GM18909 (cell line): ENCODE measurements around the gene CCDC188.

Source experiments
- ATAC-seq: cut with Tn5 transposase; IDR thresholded peaks from one replicate; pipeline ENCODE4 v1.9.1; 2021; ENCODE audit warnings: mild to moderate bottlenecking; ENCODE audit not compliant: unreplicated experiment, poor library complexity

The CCDC188 gene

DNA sequence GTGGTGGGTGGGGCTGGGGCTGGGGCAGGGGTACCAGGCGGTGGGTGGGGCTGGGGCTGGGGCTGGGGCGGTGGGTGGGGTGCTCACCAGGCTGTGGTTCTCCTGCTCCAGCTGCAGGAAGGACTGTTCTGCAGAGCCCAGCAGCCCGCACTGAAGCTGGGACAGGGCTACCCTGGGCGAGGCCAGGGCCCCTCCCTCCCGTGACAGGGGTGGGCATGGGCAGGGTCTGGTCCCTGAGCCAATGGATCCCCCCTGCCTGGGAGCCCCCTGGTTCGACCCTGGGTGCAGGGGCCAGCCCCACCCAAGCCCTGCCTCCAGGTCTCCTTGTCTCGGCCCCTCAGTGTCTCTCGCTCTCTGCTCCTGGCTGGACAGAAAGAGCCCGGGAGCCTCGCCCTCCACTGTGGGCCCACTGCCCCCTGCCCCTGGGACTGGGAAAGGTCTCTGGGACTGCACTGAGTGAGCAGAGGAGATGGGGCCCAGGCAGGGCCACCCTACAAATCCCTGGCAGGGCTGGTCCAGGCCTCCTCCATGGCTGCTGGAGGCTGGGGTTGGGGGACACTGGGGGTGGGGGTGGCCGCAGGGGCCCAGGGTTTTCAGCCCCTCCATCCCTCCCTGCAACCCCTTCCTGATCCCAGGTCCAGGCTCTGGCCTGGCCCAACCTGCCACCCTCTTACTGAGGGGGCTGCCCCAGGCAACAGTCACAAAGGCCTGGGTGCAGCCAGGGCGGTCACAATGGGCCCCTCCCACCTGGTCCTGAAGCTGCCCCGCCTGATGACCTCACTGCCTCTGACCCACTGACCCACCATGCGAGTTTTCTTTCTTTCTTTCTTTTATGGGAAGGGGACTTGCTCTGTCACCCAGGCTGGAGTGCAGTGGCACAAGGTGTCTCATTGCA, at the start of gene CCDC188:
CCDC188 (minus strand) TSS at position 675 of the 895 bp plus-strand sequence; CDS start at position 606, 69 bp downstream.
- ATAC-seq = no peak

DNA sequence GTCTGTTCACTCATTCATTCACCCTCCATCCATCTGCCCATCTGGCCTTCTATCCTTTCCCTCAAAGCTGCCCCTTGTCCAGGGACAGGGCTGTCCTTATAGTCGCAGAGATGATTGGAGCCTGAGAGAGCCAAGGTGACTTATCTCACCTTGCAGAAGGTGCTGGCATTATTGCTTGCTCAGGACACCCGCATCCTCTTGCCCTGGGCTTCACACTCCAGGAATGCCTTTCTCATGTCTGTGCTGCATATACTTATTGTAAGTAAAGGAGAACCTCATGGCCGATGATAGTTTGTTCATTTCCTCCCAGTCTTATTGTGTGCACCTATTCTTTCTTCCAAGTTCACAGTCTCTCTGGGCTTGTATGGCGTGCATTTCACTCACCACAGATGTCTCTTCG, 49.1 kb upstream of the CCDC188 start:
- no peak for ATAC-seq

DNA sequence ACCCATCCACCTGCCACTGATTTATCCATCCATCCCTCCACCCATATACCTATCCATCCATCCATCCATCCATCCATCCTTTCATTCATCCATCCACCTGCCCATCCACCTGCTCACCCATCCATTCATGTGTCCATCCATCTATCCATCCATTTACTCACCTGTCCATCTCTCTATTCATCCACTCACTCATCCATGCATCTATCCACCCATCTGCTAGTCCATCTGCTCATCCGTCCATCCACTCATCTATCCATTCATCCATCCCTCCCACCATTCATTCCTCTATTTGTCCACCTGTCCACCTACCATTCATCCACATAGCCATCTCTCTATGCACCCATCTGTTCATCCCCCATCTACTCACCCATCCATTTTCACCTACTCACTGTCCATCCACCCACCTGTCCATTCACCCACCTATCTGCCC, 48.6 kb upstream of the CCDC188 start:
- ATAC-seq = no peak

DNA sequence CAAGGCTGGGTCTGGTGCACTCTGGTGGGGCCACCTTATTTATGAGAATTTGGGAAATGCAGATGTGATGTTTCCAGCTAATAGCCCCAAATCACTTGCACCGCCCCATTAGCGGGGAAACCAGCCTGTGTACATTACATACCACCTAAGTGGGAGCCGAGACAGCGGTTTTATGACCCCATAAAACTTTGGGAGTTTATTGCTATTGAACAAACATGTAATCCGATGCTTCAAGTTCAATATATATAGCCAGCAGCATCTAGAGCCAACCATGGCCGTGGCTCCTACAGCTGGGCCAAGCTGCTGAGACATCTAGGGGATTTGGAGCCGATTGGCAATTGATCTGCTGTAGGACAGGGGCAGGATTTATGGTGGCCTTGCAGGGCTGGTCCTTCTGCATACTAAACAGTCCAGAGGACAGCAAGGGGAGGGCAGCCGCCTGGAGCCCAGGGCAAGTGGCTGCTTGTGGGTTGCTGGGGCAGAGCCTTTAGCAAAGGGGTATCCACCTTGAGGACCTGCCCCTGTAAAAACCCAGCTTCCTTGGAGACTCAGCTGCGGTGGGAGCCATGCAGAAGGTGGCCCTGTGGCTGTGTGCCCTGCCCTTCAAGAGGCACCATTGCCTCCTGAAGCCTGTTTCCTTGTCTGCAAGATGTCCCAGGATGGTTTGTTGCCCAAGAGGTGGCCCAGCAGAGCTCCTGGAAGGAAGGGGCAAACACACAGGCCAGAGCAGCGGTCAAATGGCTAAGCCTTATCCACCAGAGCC, 47.9 kb upstream of the CCDC188 start:
- ATAC-seq = no peak

DNA sequence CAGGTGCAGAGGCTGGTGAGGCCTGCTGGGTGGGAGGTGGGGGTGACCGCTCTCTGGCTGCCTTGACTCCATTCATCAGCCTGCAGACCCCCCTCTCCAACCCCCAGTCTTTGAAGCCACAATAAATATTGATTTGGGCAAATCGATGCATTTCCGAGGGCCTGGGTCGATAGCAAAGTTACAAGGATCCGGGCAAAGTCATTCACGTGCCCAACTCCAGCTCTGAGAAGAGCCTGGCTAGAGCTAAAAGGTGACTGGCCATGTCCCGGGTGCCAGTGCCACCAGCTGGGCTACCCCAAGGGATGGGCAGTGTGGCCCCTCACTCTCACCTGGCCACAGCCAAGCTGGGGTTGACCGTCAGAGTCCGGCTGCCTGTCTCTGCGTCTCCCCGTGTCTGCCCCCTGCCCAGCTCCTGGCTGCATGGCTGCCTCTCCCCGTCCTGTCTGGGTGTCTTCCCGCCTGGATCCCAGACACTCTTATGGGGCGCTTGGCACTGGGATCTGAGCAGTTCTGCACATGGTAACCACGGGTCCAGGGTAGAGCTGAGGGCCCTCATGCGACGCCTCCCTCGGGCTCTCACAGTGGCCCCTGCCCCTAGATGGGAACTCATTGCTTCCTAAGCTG, 46.7 kb upstream of the CCDC188 start:
- no peak for ATAC-seq

DNA sequence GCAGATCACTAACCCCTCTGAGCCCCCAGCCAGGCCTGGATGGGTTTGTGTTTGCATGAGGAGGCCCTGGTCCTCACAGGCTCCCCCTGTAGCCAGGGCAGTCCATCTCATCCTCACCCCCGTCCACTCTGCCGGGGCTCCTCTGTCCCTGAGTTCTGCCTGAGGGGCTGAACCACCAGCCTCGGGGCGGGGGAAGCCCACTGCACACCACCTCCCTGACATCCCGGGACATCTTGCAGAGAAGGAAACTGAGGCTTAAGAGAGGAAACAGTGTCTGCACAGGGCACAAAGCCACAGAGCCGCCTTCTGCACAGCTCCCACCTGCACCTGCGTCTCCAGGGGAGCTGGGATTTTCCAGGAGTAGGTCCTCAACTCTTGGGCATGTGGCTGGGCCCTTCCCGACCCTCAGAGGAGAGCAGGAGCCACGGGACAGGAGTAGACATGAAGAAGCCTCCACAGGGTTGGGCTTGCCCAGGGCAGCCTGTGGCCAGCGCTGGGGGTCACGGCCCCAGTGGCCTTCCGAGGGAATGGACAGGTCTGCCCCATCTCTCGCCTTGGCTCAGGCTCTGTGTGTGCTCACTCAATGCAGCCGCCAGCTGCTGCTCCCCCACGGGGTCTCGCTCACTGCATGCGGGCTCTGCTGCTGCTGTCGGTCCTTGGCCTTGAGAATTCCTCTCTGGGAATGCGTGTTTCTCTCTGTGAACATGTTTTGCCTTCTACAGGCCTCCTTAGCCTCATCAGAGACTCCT, 45.4 kb upstream of the CCDC188 start:
- ATAC-seq = no peak

DNA sequence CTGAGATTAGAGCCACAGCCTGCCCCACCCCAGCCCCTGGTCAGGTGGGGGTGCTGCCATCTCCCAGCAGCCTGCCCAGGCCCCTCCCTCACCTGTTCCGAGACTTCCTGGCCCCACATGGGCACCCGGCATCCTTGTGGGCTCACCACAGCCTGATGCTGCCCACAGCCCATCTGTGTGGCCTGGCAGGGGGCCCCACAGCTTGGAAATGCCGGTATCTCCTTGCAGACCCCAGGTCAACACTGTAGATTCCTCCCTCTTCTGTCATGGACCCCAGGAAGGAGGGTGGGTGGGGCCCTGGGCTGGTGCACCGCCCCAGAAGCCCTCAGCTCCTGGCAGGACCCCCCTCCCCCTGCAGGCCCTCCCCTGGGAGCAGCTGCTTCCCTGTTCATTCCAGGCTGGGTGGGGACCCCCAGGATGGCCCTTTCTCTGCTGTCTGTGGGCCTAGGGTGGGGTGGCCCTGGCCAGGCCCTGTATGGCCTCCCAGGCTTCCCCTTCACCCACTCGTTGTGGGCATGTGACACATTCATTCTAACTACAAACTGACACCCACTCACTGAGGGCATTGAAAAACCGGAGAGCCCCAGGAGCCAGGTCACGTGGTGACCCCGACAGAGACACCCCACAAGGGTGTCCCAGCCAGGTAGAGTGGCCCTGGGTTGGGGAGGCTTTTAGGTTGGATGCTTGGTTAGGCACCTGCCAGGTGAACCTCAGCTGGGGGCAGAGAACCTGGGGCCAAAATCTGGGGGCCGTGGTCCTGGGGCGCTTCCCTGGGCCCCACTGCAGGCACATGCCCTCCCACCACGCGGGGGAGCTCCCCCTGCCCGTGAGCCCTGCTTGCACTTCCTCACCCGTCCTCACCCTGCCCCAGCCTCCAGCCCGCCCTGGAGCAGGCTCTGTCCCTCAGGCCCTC, 44.1 kb upstream of the CCDC188 start:
- ATAC-seq = no peak

DNA sequence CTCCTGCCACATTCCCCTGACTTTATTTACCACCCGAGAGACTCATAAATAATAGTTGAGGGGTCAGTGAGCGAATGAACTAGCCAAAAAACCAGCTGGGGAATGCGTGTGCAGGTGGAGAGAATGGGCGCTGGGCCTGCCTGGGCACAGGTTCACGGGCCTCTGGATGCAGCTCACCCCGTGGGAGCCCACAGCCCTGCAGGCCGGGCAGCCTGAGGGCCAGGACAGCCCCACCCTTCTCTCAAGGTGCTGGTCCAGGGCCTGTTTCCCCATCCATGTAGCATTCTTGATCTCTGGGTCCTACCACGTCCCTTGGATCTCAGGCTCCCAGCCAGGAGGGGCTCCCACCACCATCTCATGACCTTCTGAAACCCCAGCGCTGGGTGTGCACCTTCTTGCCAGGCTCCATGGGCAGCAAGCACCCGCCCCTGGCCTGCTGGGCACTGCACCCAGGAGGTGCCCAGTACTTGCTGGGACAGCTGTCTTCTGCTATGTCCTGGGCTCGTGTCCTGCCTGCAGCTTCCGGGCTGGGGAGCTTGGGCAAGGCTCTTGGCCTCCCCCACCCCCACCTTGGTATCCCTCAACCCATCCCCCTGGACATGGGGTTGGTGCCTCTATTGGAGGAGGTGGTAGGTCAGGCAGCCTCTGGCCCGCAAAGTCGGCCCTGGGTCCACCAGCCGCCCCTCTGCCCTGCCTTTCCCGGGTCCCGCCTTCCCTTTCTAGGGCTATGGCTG, 43.1 kb upstream of the CCDC188 start:
- no peak for ATAC-seq

DNA sequence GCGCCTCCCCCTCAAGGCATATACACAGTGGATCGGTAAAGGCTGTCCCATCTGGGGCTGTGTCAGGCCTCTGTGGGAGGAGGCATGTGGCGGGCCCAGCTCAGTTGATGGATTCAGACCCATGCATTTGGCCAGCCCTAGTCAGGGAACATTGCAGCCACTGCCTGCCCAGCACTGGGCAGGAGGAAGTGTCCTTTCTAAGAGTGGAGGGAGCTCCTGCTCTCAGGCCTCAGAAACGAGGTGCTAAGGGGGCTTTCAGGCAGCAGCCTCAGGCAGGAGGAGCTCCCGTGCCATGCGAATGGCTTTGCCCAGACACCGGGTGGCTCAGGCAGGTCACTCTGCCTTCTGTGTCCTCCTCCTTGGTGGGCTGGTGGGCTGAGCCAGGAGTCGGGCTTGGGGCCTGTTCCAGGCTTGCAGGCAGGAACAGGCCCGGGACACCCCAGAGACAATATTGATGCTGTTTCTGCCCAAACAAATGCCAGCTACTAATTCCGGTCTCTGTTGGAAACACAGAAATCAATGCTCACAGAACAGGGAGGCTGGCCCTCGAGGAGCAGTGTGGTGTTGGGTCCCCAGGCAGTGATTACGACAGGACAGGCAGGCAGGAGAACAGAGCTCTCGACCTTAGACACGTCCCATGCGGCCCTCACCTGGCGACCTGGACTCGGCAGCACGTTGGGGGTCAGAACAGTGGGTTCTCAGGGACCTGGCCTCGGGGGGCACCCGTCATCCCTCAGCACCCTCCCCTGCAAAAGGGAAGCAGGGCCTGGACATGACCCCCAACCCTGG, 42.3 kb upstream of the CCDC188 start:
- ATAC-seq = no peak

DNA sequence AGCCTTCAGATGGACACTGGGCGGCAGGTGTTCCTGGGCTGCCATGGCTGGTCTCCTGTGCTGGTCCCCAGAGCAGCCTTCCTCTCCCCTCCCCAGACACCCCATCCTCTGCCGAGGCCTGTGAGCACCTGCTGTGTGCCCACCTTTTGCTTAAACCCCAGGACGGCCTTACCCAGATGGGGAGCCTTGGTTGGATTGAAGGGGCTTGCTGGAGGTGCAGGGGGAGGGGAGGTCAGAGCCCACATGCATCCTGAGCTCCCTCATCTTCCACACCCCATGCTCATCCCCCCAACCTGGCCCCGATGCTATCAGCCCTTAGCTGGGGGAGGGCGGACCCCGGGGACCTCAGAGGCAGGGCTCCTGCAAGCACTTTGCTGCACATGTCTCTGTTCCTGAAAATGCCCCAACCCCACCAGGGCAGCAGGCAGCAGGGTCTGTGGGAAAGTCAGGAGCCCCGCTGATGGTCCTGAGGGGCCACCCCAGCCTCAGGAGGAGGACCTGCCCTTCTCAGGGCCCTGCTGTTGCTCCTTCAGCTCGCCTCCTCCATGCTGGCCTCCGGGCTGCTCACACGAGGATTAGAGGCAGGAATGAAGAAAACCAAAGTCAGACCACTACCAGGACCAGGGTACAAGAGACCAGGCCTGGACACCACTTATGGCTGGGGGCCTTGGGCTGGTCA, 41.6 kb upstream of the CCDC188 start:
- no peak for ATAC-seq

DNA sequence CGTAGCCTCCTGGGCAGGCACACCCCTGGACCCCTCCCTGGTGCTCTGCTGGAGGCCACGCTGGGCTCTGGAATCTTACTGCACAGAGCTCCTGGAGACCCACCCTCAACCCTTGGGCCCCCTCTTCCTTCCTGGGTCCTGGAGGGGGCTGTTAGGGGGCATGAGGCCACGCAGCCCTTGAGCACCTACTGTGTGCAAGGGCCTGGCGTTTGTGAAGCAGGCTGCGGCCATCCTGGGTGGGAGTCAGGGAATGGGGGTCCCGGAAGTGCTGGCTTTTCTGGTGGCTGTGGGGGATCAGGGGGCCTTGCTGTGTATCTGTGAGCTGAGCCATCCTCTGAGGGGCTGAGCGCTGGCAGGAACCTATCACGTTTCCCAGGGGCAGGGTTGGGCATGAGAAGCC, 40.9 kb upstream of the CCDC188 start:
- no peak for ATAC-seq

DNA sequence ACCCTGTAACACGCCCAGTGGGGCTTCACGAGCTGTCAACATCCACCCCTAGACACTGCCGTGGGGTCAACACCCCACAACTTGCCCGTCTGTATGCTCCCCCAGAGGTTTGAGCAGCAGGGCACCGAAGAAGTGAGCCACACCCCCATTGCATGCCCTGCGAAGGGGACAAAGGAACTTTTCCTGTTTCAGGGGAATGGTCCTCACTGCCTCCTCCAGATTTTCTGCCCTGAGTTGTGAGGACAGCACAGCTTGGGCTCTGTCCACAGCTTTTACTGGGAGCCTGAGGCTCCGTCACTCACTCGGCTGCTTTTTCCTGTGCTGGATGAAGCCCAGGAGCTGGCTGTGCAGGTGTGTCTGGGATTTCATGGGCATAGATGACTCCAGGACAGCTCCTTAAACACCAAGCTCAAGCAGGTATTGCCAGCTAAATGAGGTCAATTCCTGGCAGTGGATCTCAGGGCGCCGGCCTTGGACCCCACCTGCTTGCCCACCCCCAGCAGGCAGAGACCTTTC, 40.2 kb upstream of the CCDC188 start:
- no peak for ATAC-seq

DNA sequence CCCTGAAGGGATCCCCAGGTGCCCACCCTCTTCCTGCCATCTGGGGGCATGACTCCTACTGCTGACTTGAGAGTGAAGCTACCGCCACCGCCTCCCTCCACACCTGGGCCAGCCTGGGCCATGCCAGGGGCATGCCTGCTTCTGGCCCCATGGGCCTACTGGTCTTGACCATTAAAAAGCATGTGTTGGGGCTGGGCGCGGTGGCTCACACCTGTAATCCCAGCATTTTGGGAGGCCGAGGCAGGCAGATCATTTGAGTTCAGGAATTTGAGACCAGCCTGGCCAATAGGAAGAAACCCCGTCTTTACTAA, 37.7 kb upstream of the CCDC188 start:
- no peak for ATAC-seq

DNA sequence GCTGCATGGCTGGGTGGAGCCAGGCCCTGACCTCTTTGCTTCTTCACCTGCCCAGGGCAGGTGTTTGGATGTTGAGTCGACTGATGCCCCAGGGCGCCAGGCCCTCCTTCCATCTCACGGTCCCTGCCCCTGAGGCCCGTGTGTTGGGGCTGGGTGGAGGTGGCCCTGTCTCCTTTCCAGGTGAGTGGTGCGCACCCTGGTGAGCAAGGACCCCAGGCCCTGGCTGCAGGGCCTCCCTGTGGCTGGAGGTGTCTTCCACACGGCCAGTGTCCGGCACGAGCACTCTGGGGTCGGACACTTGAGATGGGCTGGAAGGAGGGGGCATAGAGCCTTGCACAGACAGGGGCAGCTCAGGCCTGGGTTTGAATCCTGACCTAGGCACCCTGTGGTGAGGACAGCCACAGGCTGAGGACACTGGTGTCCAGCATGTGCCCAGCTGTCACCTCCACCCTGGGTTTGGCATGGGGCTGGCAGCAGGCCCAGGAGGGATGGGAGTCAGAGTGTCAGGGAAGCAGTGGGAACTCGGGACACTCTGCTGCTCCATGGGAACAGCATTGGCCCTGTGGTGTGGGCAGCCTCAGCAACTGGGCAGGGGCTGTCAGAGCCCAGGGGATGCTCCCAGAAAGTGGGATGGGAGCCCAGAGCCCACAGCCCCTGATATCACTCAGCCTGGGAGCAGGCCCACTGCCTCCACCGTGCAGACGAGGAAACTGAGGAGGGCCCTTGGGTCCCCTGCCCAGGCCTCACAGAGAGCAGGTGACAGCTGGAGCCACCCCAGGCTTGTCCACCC, 37.1 kb upstream of the CCDC188 start:
- ATAC-seq = no peak

DNA sequence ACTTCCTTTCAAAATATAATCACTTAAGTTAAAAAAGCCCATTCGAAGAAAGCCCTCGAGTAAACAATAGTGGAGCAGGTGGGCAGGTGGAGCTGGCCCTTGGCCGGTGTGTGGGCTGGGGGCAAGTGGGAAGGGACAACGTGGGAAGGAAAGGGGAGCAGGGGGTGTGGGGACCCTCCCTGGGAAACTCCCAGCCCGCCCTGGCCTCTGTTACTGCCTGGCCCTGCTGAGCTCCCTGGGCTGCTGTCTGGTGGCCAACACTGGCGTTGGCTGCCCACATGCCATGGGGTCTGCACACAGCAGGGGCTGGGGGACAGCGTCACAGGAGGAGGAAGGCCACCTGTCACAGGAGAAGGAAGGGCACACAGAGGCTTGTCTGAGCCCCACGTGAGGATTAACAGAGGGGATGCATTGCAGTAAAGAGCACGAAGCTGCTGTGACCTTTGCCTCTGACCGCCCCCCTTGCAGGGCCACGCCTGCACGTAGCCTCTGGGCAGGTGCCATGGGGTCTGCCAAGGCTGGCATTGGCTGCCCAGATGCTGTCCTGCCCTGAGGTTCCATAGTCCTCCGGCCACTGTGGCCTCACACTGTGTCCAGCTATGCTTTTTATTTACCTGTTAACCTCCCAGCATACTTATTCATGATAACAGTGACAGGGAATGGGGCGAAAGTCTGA, 36.2 kb upstream of the CCDC188 start:
- ATAC-seq = no peak
